Neuronal stem cell (in vitro differentiated cells): Measurements from ENCODE around the gene ARHGAP23.
A peak's percentile ranks its signal among the peaks of the same experiment; 100 is the strongest.

ENCODE experiments used
- DNase-seq: peaks from one replicate; pipeline ENCODE4 v3.0.0-alpha.2; 2013; ENCODE audit warnings: low spot score
- H2AFZ ChIP-seq: one replicate; pipeline ENCODE4 v1.6.1; 2013; ENCODE audit warnings: mild to moderate bottlenecking, low read length, inconsistent platforms
- H2AK5ac ChIP-seq: 2 replicates; pipeline ENCODE4 v1.6.1; 2013; ENCODE audit warnings: low read depth, mild to moderate bottlenecking, inconsistent platforms, low read length, moderate library complexity, mixed read lengths
- H2BK120ac ChIP-seq: 2 replicates; pipeline ENCODE4 v1.6.1; 2013; ENCODE audit warnings: low read depth, mild to moderate bottlenecking, inconsistent platforms, low read length, moderate library complexity, mixed read lengths
- H2BK12ac ChIP-seq: one replicate; pipeline ENCODE4 v1.6.1; 2013; ENCODE audit warnings: low read length, inconsistent platforms
- H2BK15ac ChIP-seq: 2 replicates; pipeline ENCODE4 v1.6.1; 2013; ENCODE audit warnings: mild to moderate bottlenecking, low read length, inconsistent platforms, mixed read lengths
- H2BK5ac ChIP-seq: one replicate; pipeline ENCODE4 v1.6.1; 2013; ENCODE audit warnings: inconsistent platforms, mild to moderate bottlenecking, low read length, moderate library complexity
- H3K14ac ChIP-seq: one replicate; pipeline ENCODE4 v1.6.1; 2013; ENCODE audit warnings: low read length, inconsistent platforms
- H3K18ac ChIP-seq: 2 replicates; pipeline ENCODE4 v1.6.1; 2013; ENCODE audit warnings: low read length, inconsistent platforms
- H3K23ac ChIP-seq: 2 replicates; pipeline ENCODE4 v1.6.1; 2013; ENCODE audit warnings: low read depth, mild to moderate bottlenecking, mixed read lengths, low read length, inconsistent platforms; ENCODE audit not compliant: poor library complexity
- H3K27ac ChIP-seq: replicated peaks from 3 replicates; pipeline ENCODE4 v1.5.1; 2013; ENCODE audit warnings: low read length, inconsistent platforms
- H3K27me3 ChIP-seq, 3 experiments: 2 replicates each; pipeline ENCODE4 v1.6.1; 2013; ENCODE audit warnings: low read length in 3 of 3, mild to moderate bottlenecking in 2 of 3, inconsistent platforms in 1 of 3, low read depth in 1 of 3, mixed read lengths in 1 of 3, moderate library complexity in 1 of 3; ENCODE audit not compliant: control insufficient read depth in 3 of 3, insufficient read depth in 3 of 3
- H3K36me3 ChIP-seq, 2 donors: replicated peaks in 1 of 2; 2 replicates each; pipeline ENCODE4 v1.6.1; 2013; ENCODE audit warnings: low read length in 2 of 2; ENCODE audit not compliant: control insufficient read depth in 2 of 2, insufficient read depth in 2 of 2
- H3K4ac ChIP-seq: 2 replicates; pipeline ENCODE4 v1.6.1; 2013; ENCODE audit warnings: inconsistent platforms, mild to moderate bottlenecking, low read length, moderate library complexity
- H3K4me1 ChIP-seq, 2 donors: 1 replicate in 1 of 2; 2 replicates in 1 of 2; pipeline ENCODE4 v1.6.1; 2013; ENCODE audit warnings: low read length in 2 of 2, low read depth in 1 of 2; ENCODE audit not compliant: control insufficient read depth in 2 of 2, insufficient read depth in 1 of 2
- H3K4me2 ChIP-seq: one replicate; pipeline ENCODE4 v1.6.1; 2013; ENCODE audit warnings: mild to moderate bottlenecking, low read length, inconsistent platforms; ENCODE audit not compliant: insufficient read depth, poor library complexity, severe bottlenecking
- H3K4me3 ChIP-seq, 2 donors: 2 replicates each; pipeline ENCODE4 v1.5.1; 2013; ENCODE audit warnings: low read length in 2 of 2, mild to moderate bottlenecking in 2 of 2, inconsistent platforms in 1 of 2, moderate library complexity in 1 of 2
- H3K79me1 ChIP-seq: one replicate; pipeline ENCODE4 v1.6.1; 2013; ENCODE audit warnings: low read depth, mild to moderate bottlenecking, inconsistent platforms, low read length, moderate library complexity
- H3K9ac ChIP-seq: one replicate; pipeline ENCODE4 v1.6.1; 2013; ENCODE audit warnings: mild to moderate bottlenecking, low read depth, low read length, inconsistent platforms; ENCODE audit not compliant: poor library complexity
- H3K9me3 ChIP-seq, 2 donors: replicated peaks in 1 of 2; 2 replicates each; pipeline versions ENCODE3 to v1.6.1; 2013; ENCODE audit warnings: low read length in 2 of 2, mild to moderate bottlenecking in 2 of 2, inconsistent platforms in 1 of 2, low read depth in 1 of 2, mixed read lengths in 1 of 2, moderate library complexity in 1 of 2; ENCODE audit not compliant: control insufficient read depth in 2 of 2, insufficient read depth in 1 of 2
- H4K8ac ChIP-seq: one replicate; pipeline ENCODE4 v1.6.1; 2013; ENCODE audit warnings: low read depth, mild to moderate bottlenecking, inconsistent platforms, low read length, moderate library complexity
- H4K91ac ChIP-seq: one replicate; pipeline ENCODE4 v1.6.1; 2013; ENCODE audit warnings: low read length, low read depth, mild to moderate bottlenecking, inconsistent platforms; ENCODE audit not compliant: poor library complexity
- WGBS, 2 donors: extraction: QIAGEN DNeasy Blood & Tissue Kit; methylation state at CpG; one replicate each; pipeline ENCODE4 v1.1.7; 2013; ENCODE audit warnings: missing lambda C conversion rate in 2 of 2, mixed read lengths in 1 of 2; ENCODE audit not compliant: insufficient read length in 2 of 2, insufficient replicate concordance in 1 of 2; ENCODE audit errors: extremely low coverage in 2 of 2; 5-methylcytosine and 5-hydroxymethylcytosine counted together

Gene ARHGAP23

DNA sequence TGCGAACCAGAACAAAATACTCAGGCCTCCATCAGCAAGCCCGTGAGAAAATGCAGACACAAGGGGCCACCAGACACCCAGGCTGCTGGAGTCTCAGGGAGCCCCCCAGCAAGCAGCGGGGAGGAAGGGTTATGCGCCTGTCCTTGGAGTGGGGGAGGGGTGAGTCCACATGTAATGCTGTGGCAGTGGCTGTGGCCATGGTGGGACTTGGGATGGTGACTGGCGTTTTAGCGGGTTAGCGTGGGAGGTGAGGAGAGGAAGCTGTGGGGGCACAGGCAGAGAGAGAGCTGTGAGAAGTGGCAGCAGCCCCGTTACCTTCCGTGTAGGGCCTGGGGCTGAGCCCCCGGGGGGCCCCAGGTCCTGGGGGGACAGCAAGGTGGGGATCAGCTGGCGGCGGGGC lies 119.2 kb downstream of the ARHGAP23 start:
- no CpG with 5 or more reads among the region's 12 CpGs for WGBS, 2 donors
- H3K27me3 ChIP-seq = no peaks in the 10 kb centered on the region

GRCh38 chr17:38549285-38549684 lies 121.0 kb downstream of the ARHGAP23 start:
- Histone ChIP-seq H4K91ac (no peak overlapping the region), H3K4me3 (no peak overlapping the region), H2AFZ (no peak overlapping the region), H3K4me1 (no peaks in the 10 kb centered on the region), H4K8ac (no peak overlapping the region), H2BK12ac (no peak overlapping the region), H2BK120ac (no peak overlapping the region), H3K4ac (no peak overlapping the region), H3K23ac (no peak overlapping the region), H2BK5ac (no peak overlapping the region), H3K18ac (no peak overlapping the region), H2BK15ac (no peak overlapping the region), H2AK5ac (peak overlapping the region; percentile 26), H3K14ac (no peak overlapping the region), H3K9me3 (no peaks in the 10 kb centered on the region), H3K27me3 (no peaks in the 10 kb centered on the region), H3K79me1 (no peaks in the 10 kb centered on the region), H3K36me3 (peaks cover 12 to 16% of the 10 kb centered on the region in 2 donors), H3K9ac (no peak overlapping the region), H3K27ac (no peak overlapping the region), H3K4me2 (no peak overlapping the region)
- no CpG with 5 or more reads among the region's 4 CpGs for WGBS, 2 donors
- DNase-seq = no peak

More for the DNA sequence above, 119.2 kb downstream of the ARHGAP23 start:
- Histone ChIP-seq H3K4me3 (no peak overlapping the region), H2BK12ac (no peak overlapping the region), H3K4ac (no peak overlapping the region), H3K4me1 (no peaks in the 10 kb centered on the region), H2BK120ac (no peak overlapping the region), H3K23ac (no peak overlapping the region), H4K91ac (no peak overlapping the region), H3K4me2 (no peak overlapping the region), H3K14ac (no peak overlapping the region), H4K8ac (no peak overlapping the region), H3K79me1 (no peaks in the 10 kb centered on the region), H2BK15ac (no peak overlapping the region), H3K9ac (no peak overlapping the region), H2AFZ (no peak overlapping the region), H3K9me3 (no peaks in the 10 kb centered on the region), H3K27ac (no peak overlapping the region), H2BK5ac (no peak overlapping the region), H3K36me3 (peaks cover 12 to 15% of the 10 kb centered on the region in 2 donors), H2AK5ac (no peak overlapping the region), H3K18ac (peak overlapping the region; percentile 21)
- DNase-seq = no peak

- Histone ChIP-seq H3K27me3 (no peaks in the 10 kb centered on the region), H3K14ac (no peak overlapping the region), H3K36me3 (peaks cover 14 to 16% of the 10 kb centered on the region in 2 donors), H3K4ac (no peak overlapping the region), H3K79me1 (no peaks in the 10 kb centered on the region), H2AFZ (no peak overlapping the region), H3K23ac (peak overlapping the region; percentile 8), H2BK120ac (no peak overlapping the region), H2BK15ac (no peak overlapping the region), H3K18ac (no peak overlapping the region), H3K4me3 (no peak overlapping the region), H2BK12ac (no peak overlapping the region), H2AK5ac (no peak overlapping the region), H3K9me3 (no peaks in the 10 kb centered on the region), H3K4me2 (no peak overlapping the region), H4K91ac (no peak overlapping the region), H2BK5ac (no peak overlapping the region), H3K4me1 (no peaks in the 10 kb centered on the region), H3K9ac (peak overlapping the region; percentile 72), H4K8ac (no peak overlapping the region), H3K27ac (no peak overlapping the region)
- no peak for DNase-seq
- no CpG with 5 or more reads among the region's 8 CpGs for WGBS, 2 donors
Measured at GRCh38 chr17:38550661-38551060, 122.4 kb downstream of the ARHGAP23 start.

DNA sequence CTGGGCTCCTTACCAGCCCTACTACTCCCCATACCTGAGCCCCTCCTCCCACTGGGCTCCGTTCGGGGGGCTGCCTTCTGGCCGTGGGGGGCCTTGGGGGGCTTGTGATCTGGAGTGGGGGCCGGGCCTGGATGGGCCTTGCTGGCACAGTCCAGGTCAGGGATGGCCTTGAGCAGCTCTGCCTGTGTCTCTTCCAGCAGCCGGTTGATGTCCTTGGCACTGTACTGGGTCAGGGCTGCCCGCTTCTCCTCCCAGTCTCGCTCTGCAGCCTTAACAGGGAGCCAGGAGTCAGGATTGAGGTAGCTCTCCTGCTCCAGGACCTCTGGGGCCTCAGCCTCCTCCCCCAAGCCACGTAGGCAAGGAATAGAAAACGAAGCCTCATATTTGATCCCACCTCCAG lies 122.9 kb downstream of the ARHGAP23 start:
- Histone ChIP-seq H3K23ac (peak overlapping the region; percentile 8), H2BK120ac (no peak overlapping the region), H3K4ac (no peak overlapping the region), H2AFZ (no peak overlapping the region), H3K27ac (no peak overlapping the region), H2BK5ac (no peak overlapping the region), H3K36me3 (peaks cover 15 to 16% of the 10 kb centered on the region in 2 donors), H4K8ac (no peak overlapping the region), H4K91ac (no peak overlapping the region), H3K4me2 (no peak overlapping the region), H3K4me3 (no peak overlapping the region), H3K18ac (no peak overlapping the region), H2BK15ac (no peak overlapping the region), H2AK5ac (no peak overlapping the region), H3K79me1 (no peaks in the 10 kb centered on the region), H3K27me3 (no peaks in the 10 kb centered on the region), H2BK12ac (no peak overlapping the region), H3K14ac (no peak overlapping the region), H3K4me1 (no peaks in the 10 kb centered on the region), H3K9me3 (no peaks in the 10 kb centered on the region), H3K9ac (peak overlapping the region; percentile 72)
- WGBS, 2 donors = no CpG with 5 or more reads among the region's 9 CpGs
- DNase-seq = no peak
